HL-60 (cell line): Measurements from ENCODE around the gene ST8SIA2.

Experiments used
- POLR2AphosphoS5 ChIP-seq: IDR thresholded peaks from 2 replicates; pipeline ENCODE4 v1.6.1; 2012; ENCODE audit warnings: low read depth
- TF ChIP-seq, protein P1 (sequence below): IDR thresholded peaks from one replicate; pipeline ENCODE4 v1.5.1; 2011; ENCODE audit warnings: low read length, control low read depth, inconsistent platforms; ENCODE audit not compliant: insufficient read depth

DNA sequence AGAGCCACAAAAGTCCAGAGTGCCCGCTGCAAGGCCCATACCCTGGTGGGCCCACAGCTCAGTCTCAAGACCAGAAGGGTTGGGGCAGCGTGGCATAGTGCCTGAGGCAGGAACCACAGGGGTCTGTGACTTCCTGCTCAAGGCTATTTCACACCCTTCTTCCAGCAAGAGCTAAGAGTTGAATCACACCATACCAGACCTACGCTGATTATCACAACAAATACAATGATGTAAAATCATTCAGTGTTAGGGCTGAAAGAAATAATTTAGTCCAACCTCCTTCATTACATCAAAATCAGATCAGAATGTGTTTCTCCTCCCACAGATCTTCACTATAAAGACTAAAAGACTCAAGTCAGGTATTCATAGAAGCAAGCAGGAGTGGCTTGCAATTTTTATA is 27.8 kb upstream of the ST8SIA2 start:
- no peak for TF ChIP-seq POLR2AphosphoS5
- TF ChIP-seq, protein P1, sequence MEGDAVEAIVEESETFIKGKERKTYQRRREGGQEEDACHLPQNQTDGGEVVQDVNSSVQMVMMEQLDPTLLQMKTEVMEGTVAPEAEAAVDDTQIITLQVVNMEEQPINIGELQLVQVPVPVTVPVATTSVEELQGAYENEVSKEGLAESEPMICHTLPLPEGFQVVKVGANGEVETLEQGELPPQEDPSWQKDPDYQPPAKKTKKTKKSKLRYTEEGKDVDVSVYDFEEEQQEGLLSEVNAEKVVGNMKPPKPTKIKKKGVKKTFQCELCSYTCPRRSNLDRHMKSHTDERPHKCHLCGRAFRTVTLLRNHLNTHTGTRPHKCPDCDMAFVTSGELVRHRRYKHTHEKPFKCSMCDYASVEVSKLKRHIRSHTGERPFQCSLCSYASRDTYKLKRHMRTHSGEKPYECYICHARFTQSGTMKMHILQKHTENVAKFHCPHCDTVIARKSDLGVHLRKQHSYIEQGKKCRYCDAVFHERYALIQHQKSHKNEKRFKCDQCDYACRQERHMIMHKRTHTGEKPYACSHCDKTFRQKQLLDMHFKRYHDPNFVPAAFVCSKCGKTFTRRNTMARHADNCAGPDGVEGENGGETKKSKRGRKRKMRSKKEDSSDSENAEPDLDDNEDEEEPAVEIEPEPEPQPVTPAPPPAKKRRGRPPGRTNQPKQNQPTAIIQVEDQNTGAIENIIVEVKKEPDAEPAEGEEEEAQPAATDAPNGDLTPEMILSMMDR = no peak
